GM12864 (cell line): ENCODE measurements around the gene RGS5.
"Not testable (repeated sequence)": the region's sequence is repeated elsewhere in the genome, so short reads cannot be mapped to it uniquely, and the experiment has no call there.

Source experiments
- DNase-seq: peaks from one replicate; pipeline ENCODE4 v3.0.0-alpha.2; 2011; ENCODE audit warnings: low read depth
- H3K4me3 ChIP-seq: 2 replicates; pipeline ENCODE4 v1.5.1; 2011; ENCODE audit warnings: mild to moderate bottlenecking, low read depth, low read length, control low read depth
- CTCF ChIP-seq: IDR thresholded peaks from 2 replicates; pipeline ENCODE4 v1.5.1; 2011; ENCODE audit warnings: low read depth, mild to moderate bottlenecking, moderate library complexity, low read length, control low read depth, inconsistent platforms; ENCODE audit errors: missing control alignments

Gene RGS5, protein sequence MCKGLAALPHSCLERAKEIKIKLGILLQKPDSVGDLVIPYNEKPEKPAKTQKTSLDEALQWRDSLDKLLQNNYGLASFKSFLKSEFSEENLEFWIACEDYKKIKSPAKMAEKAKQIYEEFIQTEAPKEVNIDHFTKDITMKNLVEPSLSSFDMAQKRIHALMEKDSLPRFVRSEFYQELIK

DNA sequence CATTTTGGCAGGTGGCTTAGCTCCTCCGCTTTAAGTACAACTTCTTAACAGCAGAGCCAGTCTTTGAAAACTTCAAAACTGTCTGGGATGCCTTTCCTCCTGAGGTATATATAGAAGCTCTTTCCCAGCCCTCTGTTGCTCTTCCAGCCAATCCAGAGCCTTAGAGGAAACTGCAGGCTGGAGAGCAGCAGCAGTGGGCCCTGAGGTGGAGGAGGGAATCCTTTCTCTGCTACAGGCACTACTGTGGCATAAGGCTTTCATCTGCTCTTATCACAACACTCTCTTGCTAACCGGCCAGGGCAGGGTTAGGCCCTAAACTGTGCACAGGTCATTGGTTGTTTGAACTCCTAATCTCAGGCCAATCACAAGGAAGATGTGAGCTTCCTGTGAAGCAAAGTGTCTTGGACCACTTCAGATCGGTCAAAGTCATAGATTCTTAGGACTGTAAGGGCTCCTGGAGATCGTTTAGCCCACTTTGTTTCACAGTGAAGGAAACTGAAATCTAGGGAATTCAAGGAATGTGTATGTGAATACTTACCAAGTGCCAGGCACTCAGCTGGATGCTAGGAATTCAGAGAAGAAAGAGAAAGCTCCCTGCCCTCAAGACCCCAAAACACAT, at the start of gene RGS5:
Gene RGS5 (minus strand): TSS at position 84 of the 619 bp plus-strand sequence. CDS start 81 bp downstream, at position 3.
- H3K4me3 ChIP-seq, result no peak within 1 kb of the TSS
- no peak for TF ChIP-seq CTCF
- no peak for DNase-seq

DNA sequence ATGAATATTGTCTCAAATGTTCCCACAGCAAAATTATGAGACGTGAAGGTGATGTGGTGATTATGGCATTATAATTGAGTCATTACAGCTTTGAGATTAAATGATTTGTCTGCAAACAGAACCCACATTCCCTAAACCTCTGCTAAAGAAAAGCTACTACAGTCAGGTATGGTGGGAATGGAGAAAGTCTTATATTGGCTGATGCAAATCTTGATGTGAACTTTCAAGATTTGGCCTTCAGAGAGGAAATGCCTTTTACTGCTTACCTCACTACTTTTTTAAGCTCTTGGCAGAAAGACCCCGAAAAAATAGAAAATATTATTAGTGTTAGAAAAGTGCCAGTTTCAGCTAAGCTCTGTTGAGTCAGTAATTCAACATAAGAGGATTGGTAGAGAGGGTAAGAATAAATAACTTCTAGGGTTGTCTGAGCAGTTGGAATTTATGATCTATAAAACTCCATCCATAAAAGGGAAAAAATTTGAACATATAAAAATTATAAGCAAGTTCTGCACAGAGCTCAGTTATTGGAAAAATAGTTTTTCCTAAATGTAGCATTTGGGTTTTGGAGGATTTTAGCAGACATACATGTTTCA, 47.8 kb upstream of the RGS5 start:
- H3K4me3 ChIP-seq, result no peak overlapping the region
- DNase-seq, result no peak
- no peak for TF ChIP-seq CTCF

- TF ChIP-seq CTCF, result no peak
- H3K4me3 ChIP-seq, result no peak overlapping the region
- DNase-seq, result no peak
These were observed 45.3 kb upstream of the RGS5 start for GRCh38 chr1:163248064-163248463.

DNA sequence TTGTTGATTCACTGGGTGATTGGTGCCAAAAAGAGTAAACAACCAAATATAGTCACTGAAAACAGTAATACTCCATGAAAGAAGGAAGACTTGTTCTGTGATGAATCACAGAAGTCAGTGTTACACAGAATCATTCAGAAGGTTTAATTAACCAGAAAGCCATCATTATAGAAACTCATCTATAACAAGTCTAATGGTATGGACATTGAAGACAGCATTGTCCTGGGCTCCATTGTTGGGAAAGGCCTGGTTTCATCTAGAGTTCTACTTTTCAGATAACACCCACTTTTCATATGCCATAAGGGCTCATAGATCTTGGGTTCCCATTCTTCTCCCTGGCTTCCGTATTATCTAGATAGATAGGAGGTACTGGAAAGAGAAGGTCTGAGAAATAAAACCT, 41.9 kb upstream of the RGS5 start:
- not testable (repeated sequence) for H3K4me3 ChIP-seq, DNase-seq

DNA sequence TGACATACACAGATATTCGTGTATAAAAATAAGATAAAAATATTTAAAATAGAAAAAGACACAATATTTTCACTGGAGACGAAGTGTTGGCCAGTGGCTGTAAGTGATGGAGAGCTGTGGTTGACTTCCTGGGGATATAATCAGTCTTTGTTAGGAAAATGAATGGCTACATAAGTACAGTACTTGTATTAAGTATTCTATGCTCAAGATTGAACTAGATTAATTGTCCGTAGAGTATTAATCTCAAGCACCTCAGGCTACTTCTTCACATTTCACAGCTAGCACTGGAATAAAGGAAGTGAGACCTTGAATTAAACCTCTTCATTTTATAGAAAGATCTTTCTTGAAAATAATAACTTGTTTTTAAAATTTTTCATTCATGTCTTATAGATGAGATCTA, 39.0 kb upstream of the RGS5 start:
- TF ChIP-seq CTCF, result no peak
- no peak for DNase-seq
- no peak overlapping the region for H3K4me3 ChIP-seq

DNA sequence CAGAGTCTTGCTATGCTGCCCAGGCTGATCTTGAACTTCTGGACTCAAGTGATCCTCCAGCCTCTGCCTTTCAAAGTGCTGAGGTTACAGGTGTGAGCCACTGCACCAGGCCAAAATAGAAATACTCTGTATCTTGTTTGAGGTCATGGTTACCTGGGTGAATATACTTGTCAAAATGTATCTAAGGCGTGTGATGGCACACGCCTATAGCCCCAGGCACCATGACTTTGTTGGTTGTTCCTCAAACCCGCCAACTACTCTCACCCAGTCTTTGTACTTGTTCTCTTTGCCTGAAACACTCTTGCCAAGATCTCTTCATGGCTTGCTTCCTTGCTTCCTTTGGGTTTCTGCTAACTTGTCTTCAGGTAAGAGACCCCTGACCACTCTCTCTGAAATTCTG, 38.0 kb upstream of the RGS5 start:
- H3K4me3 ChIP-seq, result no peak overlapping the region
- DNase-seq, result no peak
- no peak for TF ChIP-seq CTCF

- not testable (repeated sequence) for DNase-seq
These were observed 30.9 kb upstream of the RGS5 start for GRCh38 chr1:163233643-163234042.

GRCh38 chr1:163231385-163231784, 28.7 kb upstream of the RGS5 start:
- no peak for DNase-seq
- no peak for TF ChIP-seq CTCF
- H3K4me3 ChIP-seq, result no peak overlapping the region

More at GRCh38 chr1:163233643-163234042, 30.9 kb upstream of the RGS5 start:
- not testable (repeated sequence) for H3K4me3 ChIP-seq
